HepG2 (cell line): ENCODE results near the gene HEPACAM. TPM values are rescaled to one million over a fixed set of nuclear protein-coding genes. Genes with fewer than 3 reads are reported as not detected.
A peak's percentile ranks its signal among the peaks of the same experiment; 100 is the strongest.

ENCODE experiments used
- DNMT1 ChIP-seq: sonication (generic); formaldehyde crosslinking; IDR thresholded peaks from 2 replicates; pipeline ENCODE4 v1.5.1; 2020; ENCODE audit warnings: mild to moderate bottlenecking, missing genetic modification reagents
- ERF ChIP-seq: IDR thresholded peaks from 2 replicates; pipeline ENCODE4 v1.6.1; 2018; ENCODE audit warnings: missing biosample characterization, missing genetic modification reagents
- FUBP1 ChIP-seq: sonication (generic); formaldehyde crosslinking; IDR thresholded peaks from 2 replicates; pipeline ENCODE4 v1.5.1; 2020; ENCODE audit warnings: missing genetic modification reagents, mild to moderate bottlenecking, borderline replicate concordance
- HMGXB3 ChIP-seq: sonication (generic); formaldehyde crosslinking; IDR thresholded peaks from 2 replicates; pipeline ENCODE4 v1.4.0; 2020; ENCODE audit warnings: missing genetic modification reagents, borderline replicate concordance
- HNRNPUL1 ChIP-seq: fragments of 200-400 bp; formaldehyde crosslinking; IDR thresholded peaks from 2 replicates; pipeline ENCODE4 v1.6.1; 2017; ENCODE audit warnings: low read depth, mild to moderate bottlenecking, low read length, moderate library complexity
- IRF9 ChIP-seq: sonication (generic); formaldehyde crosslinking; IDR thresholded peaks from 2 replicates; pipeline ENCODE4 v1.8.0; 2022; ENCODE audit warnings: missing genetic modification reagents, mild to moderate bottlenecking, borderline replicate concordance
- KAT8 ChIP-seq: IDR thresholded peaks from 2 replicates; pipeline ENCODE4 v1.6.1; 2016; ENCODE audit warnings: missing genetic modification reagents, missing compliant biosample characterization
- MXD3 ChIP-seq: IDR thresholded peaks from 2 replicates; pipeline ENCODE4 v1.6.1; 2016; ENCODE audit warnings: mild to moderate bottlenecking, missing biosample characterization, missing genetic modification reagents
- PHF5A ChIP-seq: IDR thresholded peaks from one replicate; pipeline ENCODE4 v1.6.1; 2018; ENCODE audit warnings: low read depth, missing genetic modification reagents; ENCODE audit not compliant: unreplicated experiment
- SALL1 ChIP-seq: sonication (generic); formaldehyde crosslinking; IDR thresholded peaks from 2 replicates; pipeline ENCODE4 v1.8.0; 2022; ENCODE audit warnings: mild to moderate bottlenecking, missing genetic modification reagents
- SCMH1 ChIP-seq: sonication (generic); formaldehyde crosslinking; IDR thresholded peaks from 2 replicates; pipeline ENCODE4 v1.9.0; 2021; ENCODE audit warnings: missing genetic modification reagents, mild to moderate bottlenecking, borderline replicate concordance
- ZBTB7B ChIP-seq: sonication (generic); formaldehyde crosslinking; IDR thresholded peaks from 2 replicates; pipeline ENCODE4 v1.4.0; 2020; ENCODE audit warnings: missing genetic modification reagents
- ZFP37 ChIP-seq: sonication (generic); formaldehyde crosslinking; IDR thresholded peaks from 2 replicates; pipeline ENCODE4 v1.4.0; 2020; ENCODE audit warnings: missing genetic modification reagents, borderline replicate concordance
- ZNF225 ChIP-seq: sonication (generic); formaldehyde crosslinking; IDR thresholded peaks from 2 replicates; pipeline ENCODE4 v1.4.0; 2020; ENCODE audit warnings: mild to moderate bottlenecking, missing genetic modification reagents
- ZNF503 ChIP-seq: sonication (generic); formaldehyde crosslinking; IDR thresholded peaks from 2 replicates; pipeline ENCODE4 v1.4.0; 2020; ENCODE audit warnings: missing genetic modification reagents
- ZNF781 ChIP-seq: sonication (generic); formaldehyde crosslinking; IDR thresholded peaks from 2 replicates; pipeline ENCODE4 v1.5.1; 2020; ENCODE audit warnings: borderline replicate concordance, mild to moderate bottlenecking, missing genetic modification reagents; ENCODE audit errors: not compliant biosample characterization
- ZNF841 ChIP-seq: sonication (generic); formaldehyde crosslinking; IDR thresholded peaks from 2 replicates; pipeline ENCODE4 v1.8.1; 2023; ENCODE audit warnings: missing genetic modification reagents, borderline replicate concordance
- ZSCAN31 ChIP-seq: sonication (generic); formaldehyde crosslinking; IDR thresholded peaks from 2 replicates; pipeline ENCODE4 v1.5.0; 2020; ENCODE audit warnings: low read depth, mild to moderate bottlenecking, missing genetic modification reagents
- polyA plus RNA-seq, 8 experiments: library from polyadenylated mRNA; depleted of rRNA in 3 of 8; stranded (reverse) in 7 of 8; unstranded in 1 of 8; fragments of >200 nt; fragmentation: Illumina TruSeq in 4 of 8; extraction: Trizol in 4 of 8; gene quantifications; 2 replicates each; pipeline versions ENCODE4 v1.2.1 to v1.2.3, GENCODE V29; 2011 to 2016; ENCODE audit warnings: low read depth in 4 of 8, missing spikeins in 1 of 8, mixed read lengths in 1 of 8; ENCODE audit not compliant: insufficient read depth in 1 of 8
- total RNA-seq, 5 experiments: library from RNA; depleted of rRNA; stranded (reverse); fragments of >200 nt; fragmentation: Illumina TruSeq; extraction: Trizol; gene quantifications; 2 replicates each; pipeline ENCODE4 v1.2.3, GENCODE V29; 2016; ENCODE audit warnings: low read depth in 1 of 5

HEPACAM gene
- total and polyA plus RNA-seq, 2 of the 13 experiments (the other 11 are each of a cell fraction or from before 2014, with no cell fraction given): 66.9 to 121 TPM

- TF ChIP-seq MXD3 (CRISPR knock-in tag) (peak; percentile 63; the same call in 1 of the 2 replicates), ZNF781 (peak; percentile 69), ZSCAN31 (CRISPR knock-in tag) (0 out of 2 replicates have a peak, but pooled peaks have one; percentile 40), IRF9 (CRISPR knock-in tag) (peak; percentile 79; the same call in 1 of the 2 replicates), ZFP37 (peak; percentile 50; the same call in 1 of the 2 replicates), DNMT1 (CRISPR knock-in tag) (peak; percentile 73; the same call in 1 of the 2 replicates), ERF (CRISPR knock-in tag) (peak; percentile 81), ZNF503 (peak; percentile 40; the same call in 1 of the 2 replicates), ZBTB7B (CRISPR knock-in tag) (peak; percentile 25), PHF5A (CRISPR knock-in tag) (no peak), SCMH1 (no peak), HNRNPUL1 (no peak), FUBP1 (CRISPR knock-in tag) (no peak), SALL1 (CRISPR knock-in tag) (peak; percentile 82), HMGXB3 (CRISPR knock-in tag) (no peak), ZNF841 (CRISPR knock-in tag) (no peak), ZNF225 (CRISPR knock-in tag) (peak; percentile 43; the same call in 1 of the 2 replicates), KAT8 (CRISPR knock-in tag) (0 out of 2 replicates have a peak, but pooled peaks have one; percentile 13)
These were observed 59.7 kb downstream of the HEPACAM start (continued) for GRCh38 chr11:124875943-124876817.
